D341Med (cell line): ENCODE results near the gene FOXF1.

Experiments
- DNase-seq: peaks from one replicate; pipeline ENCODE4 v3.0.0; 2012; ENCODE audit warnings: low spot score

The FOXF1 gene

GRCh38 chr16:86492961-86493629 is 17.2 kb upstream of the FOXF1 start:
- no peak for DNase-seq

DNA sequence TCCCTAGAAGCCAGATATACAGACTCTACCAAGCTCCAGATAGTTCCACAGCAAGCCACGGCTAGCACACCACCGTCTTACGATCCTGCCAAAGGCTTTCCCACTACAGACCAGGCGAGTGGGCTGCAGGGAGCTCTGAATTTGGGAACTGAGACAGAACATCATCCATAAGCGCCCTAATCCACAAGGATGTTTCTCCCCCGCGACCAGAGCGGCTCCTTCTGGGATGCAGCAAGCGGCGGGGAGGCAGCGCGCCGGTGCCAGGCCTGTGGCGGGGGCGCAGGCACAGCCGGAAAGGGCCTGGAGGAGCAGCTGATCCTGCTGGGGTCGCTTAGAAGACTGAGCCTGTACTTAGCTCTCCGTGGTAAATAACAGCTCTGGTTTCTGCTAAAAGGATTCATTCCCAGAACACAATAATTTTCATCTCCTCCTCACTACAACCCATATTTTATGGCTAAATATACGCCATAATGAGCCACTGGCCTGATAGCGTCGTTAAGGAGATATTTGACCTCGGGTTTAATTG is 16.2 kb upstream of the FOXF1 start:
- DNase-seq: no peak

DNA sequence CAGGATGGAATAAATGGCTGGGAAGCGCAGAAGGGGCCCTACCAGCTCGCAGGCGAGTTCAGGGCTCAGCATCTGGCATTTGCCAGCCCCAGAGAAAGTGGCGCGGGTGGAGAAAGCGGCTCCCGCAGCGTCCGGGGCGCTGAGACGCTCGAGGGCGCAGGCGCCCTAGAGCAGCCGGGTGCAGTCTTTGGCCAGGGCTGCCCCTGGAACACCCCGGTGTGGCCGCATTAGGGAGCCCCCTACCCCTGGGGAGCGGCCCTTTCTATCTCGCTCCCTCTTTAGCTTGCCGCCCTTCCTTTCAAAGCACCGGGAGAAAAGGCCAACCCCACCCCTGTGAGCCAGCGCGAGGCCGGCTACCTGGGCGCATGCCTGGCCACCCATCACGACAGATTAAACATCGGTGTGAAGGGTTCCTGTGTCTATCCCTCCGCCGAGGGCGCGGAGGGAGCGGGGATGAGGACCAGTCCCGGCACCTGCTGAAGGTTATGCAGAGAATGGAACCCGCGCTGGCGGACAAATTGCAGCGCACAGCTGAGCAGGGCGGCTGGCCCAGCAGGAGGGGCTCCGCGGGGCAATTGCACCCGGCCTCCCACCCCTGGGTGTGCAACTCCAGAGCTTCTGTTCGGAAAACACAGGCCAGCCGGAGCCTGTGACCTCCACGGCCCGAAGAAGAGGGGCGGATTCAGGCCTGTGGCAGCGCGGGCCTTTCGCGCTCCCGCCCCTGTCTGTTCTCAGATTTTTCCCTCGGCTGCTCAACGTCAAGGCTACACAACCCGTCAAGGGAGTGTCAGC is 15.6 kb upstream of the FOXF1 start:
- no peak for DNase-seq

DNA sequence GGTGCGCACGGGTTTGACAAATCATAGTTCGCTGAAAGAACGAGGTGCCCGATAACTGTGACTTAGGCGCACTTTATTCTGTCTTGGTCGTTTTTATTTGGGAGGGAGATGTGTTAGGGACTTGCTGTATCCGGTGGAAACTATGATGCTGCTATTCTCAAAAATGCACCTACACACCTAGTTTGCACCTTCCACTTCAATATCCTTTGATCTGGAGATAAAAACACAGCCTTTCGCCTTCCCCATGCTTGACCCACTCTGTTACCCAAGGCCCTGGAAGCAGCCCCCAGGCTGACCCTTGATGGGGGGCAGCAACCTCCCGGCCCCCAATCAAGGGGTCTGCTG is 15.0 kb upstream of the FOXF1 start:
- DNase-seq: no peak

DNA sequence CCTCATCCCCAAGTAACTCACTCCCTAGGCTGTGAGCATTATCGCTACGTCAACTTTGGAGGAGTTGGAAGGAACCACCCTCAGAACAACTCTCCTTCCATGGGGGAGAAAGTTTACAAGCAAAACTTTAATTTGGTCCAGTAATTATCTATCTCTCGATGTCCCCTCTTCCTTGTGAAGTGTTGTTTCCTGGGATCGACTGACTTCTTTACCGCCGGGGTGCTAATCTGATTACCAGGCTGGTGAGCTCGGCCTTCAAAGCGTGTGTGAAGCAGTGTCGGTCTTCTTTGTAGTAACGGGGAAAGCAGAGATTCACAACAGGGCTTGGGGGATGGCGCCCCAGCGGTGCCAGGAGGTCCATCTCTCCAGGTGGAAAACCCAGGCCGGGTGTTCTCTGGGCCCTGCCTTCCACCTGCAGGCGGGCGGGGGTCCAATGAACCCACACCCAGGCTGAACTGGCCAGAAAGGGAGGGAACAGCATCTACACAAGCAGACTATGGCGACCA is 14.5 kb upstream of the FOXF1 start:
- DNase-seq: no peak

- no peak for DNase-seq
Observed at GRCh38 chr16:86496262-86496928, 13.9 kb upstream of the FOXF1 start.

DNA sequence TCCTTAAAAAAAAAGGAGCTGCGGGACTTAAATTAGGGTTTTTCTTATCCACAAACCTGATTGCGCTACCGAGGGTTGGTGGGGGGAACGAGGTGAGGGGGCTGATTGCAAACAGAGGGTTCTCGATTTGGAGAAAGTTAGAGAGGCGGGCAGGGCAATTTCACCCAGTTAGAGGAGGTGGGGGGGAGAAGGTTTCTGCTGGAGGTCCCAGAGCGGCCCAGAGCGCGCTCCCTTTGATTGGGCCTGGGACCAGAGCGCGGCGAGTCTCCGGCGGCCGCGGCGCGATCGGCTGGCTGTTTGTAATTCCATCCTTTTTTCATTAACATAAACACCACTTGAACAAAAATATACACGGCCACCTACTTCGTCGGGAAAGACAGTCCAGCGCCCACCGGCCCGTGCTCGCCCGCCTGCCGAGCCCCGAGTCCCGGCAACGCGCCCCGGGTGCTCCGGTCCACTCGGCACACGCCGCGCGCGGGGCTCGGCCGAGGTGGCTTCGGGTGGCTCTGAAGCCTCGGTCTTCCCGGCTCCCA is 13.3 kb upstream of the FOXF1 start:
- no peak for DNase-seq

DNA sequence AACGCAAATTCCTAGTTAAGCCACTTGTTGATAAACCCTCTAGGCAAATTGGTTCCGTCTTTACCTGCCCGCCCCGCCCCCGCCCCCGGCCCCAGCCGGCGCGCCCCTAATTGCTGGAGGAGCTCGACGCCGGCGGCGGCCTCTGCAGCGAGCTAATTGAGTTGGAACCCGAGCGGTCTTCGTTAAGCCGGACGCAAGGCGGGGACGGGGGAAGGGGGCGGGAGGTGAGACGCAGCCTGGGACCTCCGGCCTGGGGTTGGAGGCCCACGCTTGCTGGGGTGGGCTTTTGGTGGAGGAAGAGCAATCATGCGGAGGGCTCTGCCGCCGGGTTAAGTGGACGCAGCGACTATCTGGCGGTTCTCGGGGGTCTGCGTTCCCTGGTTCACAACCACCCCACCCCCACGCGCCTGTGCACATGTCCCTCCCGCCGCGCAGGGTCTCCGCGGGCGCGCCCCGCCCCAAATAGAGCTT is 12.7 kb upstream of the FOXF1 start:
- DNase-seq: no peak

GRCh38 chr16:86498155-86498670 is 12.1 kb upstream of the FOXF1 start:
- no peak for DNase-seq

DNA sequence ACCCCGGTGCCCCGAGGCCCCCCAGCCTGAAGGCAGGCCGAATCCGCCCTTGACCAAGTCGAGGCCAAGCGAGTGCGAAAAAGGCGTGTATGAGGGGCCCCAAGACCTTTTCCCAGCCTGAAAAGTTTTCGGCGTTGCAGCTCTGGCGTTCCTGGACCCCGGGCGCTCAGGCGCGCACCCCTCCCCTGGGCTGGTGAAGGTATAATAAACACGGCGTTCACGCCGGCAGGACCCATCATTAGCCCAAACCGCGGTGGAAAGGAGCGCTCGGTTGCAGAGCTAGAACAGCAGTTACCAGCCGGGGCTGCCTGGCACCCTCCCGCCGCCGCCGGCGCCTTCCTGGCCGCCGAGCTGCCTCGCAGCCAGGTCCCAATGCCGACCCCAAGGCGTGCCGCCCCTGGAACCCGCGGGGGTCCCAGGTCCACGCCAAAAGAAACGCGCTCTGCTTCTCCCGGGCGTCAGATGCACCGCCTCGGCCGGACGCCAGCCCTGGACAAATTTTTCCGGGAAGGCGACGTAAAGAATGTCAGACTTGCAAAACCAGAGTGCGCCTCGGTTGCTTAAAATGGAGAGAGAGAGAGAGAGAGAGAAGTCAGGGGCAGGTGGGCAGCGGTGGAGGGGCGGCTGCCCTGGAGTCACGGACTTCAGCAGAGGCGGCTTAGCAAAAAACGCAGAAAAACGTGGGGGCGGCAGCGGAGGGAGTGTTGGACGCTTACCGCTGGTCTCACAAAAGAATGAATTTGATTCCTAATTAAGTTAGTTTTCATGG is 11.5 kb upstream of the FOXF1 start:
- no peak for DNase-seq

GRCh38 chr16:86499440-86499786 is 10.9 kb upstream of the FOXF1 start:
- DNase-seq: no peak

- DNase-seq: no peak
Observed at GRCh38 chr16:86499889-86500707, 10.2 kb upstream of the FOXF1 start.

- no peak for DNase-seq
Observed at GRCh38 chr16:86500708-86501510, 9.4 kb upstream of the FOXF1 start.

- DNase-seq: no peak
Observed at GRCh38 chr16:86501989-86502855, 8.1 kb upstream of the FOXF1 start.

DNA sequence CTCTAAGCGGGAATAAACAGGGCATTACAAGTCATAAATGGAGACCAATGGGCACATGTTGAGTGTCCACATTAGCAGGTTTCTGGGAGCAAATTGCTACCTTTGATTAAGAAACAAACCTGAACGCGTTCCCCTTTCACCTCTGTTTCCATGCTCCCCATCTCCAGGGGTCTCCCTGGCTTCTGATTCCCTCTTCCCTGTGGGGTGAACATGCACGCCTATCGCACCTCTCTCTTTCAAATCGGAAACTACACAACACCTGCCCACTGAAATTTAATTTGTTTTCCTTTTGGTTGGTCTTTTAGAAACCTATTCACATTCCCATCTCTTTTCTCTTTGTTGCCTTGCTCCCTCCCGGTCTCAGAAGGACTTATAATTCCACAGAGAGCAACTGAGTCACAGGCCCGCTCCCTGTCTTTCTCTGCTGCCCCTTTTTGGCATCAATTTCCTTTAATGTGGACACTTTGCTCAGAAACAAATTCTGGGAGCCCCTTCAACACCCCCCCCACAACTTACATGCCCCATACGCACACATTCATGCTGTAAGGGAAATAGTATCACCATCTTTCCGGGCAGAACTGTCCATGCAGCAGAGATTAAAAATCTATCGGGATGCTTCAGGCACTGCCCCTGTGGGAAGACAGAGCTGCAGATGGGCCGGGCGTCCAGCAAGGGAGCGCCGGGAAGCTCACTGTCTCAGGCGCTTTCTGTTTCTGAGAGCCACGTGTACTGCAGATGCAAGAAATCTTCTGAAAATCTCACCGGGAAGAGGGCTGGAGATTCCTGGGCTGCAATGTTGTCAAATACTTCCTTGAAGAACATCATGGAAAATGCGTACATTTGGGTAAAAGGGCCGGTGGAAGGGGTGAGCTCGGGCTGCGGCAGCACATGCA is 7.2 kb upstream of the FOXF1 start:
- DNase-seq: no peak

GRCh38 chr16:86503830-86504229 is 6.5 kb upstream of the FOXF1 start:
- DNase-seq: no peak

DNA sequence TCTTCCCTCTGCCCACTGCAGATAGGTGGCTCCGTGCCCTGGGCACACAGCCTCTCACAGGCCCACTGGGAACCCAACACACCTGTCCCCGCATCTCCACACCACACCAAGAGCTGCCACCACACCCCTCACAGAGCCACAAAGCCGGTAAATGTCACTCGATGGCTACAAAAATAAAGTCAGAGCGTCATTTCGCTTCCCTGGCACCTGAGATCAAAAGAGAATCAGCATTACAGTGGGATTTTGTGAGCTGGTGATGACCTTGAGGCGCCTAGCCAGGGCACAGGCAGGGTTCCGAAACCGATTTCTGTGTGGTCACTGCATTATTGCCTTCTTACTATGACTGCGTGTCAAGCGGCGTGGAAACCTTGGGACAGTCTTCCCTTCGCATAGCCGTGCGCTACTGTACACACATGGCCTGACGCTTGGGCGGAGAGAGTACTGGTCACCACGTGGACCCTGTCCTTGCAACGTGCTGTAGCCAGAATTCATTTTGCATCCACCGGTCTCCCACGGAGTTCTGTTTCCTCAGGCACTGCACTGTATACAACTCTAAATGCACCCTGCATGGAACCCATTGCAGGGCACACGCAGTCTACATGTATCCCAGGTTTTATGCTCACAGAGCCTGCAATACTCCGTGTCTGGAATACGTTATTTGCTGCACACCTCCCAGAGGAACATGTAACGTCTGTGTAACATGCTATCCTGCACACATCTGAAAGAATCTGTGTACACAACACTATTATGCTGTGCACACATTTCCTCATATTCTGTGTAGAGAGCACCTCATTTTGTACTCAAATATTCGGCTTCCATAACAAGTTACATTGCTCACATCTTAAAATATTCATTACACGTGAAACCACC is 5.8 kb upstream of the FOXF1 start:
- DNase-seq: no peak
